ENCODE results near the gene TBCD. TPM values are rescaled to one million over a fixed set of nuclear protein-coding genes. Genes with fewer than 3 reads are reported as not detected.
A peak's percentile ranks its signal among the peaks of the same experiment; 100 is the strongest.

Gene TBCD
- total and polyA plus RNA-seq, 2 donors (not counting 1 experiment from before 2014, with no cell fraction given), result 22.1 to 36.7 TPM

DNA sequence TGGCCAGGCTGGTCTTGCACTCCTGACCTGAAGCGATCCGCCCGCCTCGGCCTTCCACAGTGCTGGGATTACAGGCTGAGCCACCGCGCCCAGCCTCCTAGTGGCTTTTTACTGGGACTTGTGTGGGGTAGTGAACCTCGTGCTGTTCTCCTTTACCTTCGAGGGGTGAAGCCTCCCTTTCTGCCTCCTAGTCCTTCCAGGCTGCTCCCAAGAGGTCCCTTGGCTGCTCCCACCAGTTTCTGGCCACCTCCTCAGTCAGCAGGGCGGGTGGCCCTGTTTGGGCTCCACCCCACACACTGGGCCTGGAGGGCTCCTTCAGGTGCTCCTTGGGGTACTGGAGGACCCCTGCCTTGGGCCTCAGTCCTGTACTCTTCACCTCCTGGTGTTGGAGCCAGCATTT lies 158.9 kb downstream of the TBCD start:
- no peaks in the 10 kb centered on the region for H3K4me1 ChIP-seq (ENCODE audit: control insufficient read depth, extremely low read depth, insufficient read depth, low read length)
- H4K20me1 ChIP-seq (ENCODE audit: control insufficient read depth, extremely low read depth, insufficient read depth, low read length), result no peaks in the 10 kb centered on the region
- no peaks in the 10 kb centered on the region for H3K27me3 ChIP-seq (ENCODE audit: control insufficient read depth, insufficient read depth, low read length)
- DNase-seq (ENCODE audit: low read depth in 2 of 2), result no peak
- no peak overlapping the region for H2AFZ ChIP-seq (ENCODE audit: low read length)
- H3K9ac ChIP-seq (ENCODE audit: insufficient read depth, low read length), result no peak overlapping the region
- H3K9me3 ChIP-seq (ENCODE audit: control insufficient read depth, insufficient read depth, low read depth, low read length), result no peaks in the 10 kb centered on the region
- peaks cover 3% of the 10 kb centered on the region for H3K36me3 ChIP-seq (ENCODE audit: control insufficient read depth, insufficient read depth, low read length)
- no peak overlapping the region for H3K27ac ChIP-seq (ENCODE audit: insufficient read depth, low read length)
- TF ChIP-seq, protein P1, sequence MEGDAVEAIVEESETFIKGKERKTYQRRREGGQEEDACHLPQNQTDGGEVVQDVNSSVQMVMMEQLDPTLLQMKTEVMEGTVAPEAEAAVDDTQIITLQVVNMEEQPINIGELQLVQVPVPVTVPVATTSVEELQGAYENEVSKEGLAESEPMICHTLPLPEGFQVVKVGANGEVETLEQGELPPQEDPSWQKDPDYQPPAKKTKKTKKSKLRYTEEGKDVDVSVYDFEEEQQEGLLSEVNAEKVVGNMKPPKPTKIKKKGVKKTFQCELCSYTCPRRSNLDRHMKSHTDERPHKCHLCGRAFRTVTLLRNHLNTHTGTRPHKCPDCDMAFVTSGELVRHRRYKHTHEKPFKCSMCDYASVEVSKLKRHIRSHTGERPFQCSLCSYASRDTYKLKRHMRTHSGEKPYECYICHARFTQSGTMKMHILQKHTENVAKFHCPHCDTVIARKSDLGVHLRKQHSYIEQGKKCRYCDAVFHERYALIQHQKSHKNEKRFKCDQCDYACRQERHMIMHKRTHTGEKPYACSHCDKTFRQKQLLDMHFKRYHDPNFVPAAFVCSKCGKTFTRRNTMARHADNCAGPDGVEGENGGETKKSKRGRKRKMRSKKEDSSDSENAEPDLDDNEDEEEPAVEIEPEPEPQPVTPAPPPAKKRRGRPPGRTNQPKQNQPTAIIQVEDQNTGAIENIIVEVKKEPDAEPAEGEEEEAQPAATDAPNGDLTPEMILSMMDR (conservative IDR thresholded peaks at IDR 0.05 in 1 of 2, IDR thresholded peaks at IDR 0.05 in 1 of 2; ENCODE audit: low read depth in 1 of 2, low read length in 2 of 2), result no peak
- TF ChIP-seq EZH2 (IDR thresholded peaks at IDR 0.05; ENCODE audit: low read length, missing control alignments), result no peak
- no peaks in the 10 kb centered on the region for H3K79me2 ChIP-seq (ENCODE audit: control insufficient read depth, insufficient read depth, low read length)
- H3K4me3 ChIP-seq (replicated peaks in 1 of 4; ENCODE audit: control extremely low read depth in 1 of 4, insufficient read depth in 1 of 4, low read depth in 3 of 4, low read length in 4 of 4), result no peak overlapping the region
- H3K4me2 ChIP-seq (ENCODE audit: extremely low read depth, insufficient read depth, low read length), result no peak overlapping the region

GRCh38 chr17:82911822-82912221 lies 160.0 kb downstream of the TBCD start:
- no peak overlapping the region for H2AFZ ChIP-seq (ENCODE audit: low read length)
- TF ChIP-seq, protein P1 (conservative IDR thresholded peaks at IDR 0.05 in 1 of 2, IDR thresholded peaks at IDR 0.05 in 1 of 2; ENCODE audit: low read depth in 1 of 2, low read length in 2 of 2), result no peak
- TF ChIP-seq EZH2 (IDR thresholded peaks at IDR 0.05; ENCODE audit: low read length, missing control alignments), result no peak
- peaks cover 3% of the 10 kb centered on the region for H3K36me3 ChIP-seq (ENCODE audit: control insufficient read depth, insufficient read depth, low read length)
- no peak for DNase-seq (ENCODE audit: low read depth in 2 of 2)
- no peaks in the 10 kb centered on the region for H3K4me1 ChIP-seq (ENCODE audit: control insufficient read depth, extremely low read depth, insufficient read depth, low read length)
- H3K9me3 ChIP-seq (ENCODE audit: control insufficient read depth, insufficient read depth, low read depth, low read length), result no peaks in the 10 kb centered on the region
- H4K20me1 ChIP-seq (ENCODE audit: control insufficient read depth, extremely low read depth, insufficient read depth, low read length), result no peaks in the 10 kb centered on the region
- no peak overlapping the region for H3K4me3 ChIP-seq (replicated peaks in 1 of 4; ENCODE audit: control extremely low read depth in 1 of 4, insufficient read depth in 1 of 4, low read depth in 3 of 4, low read length in 4 of 4)
- no peak overlapping the region for H3K9ac ChIP-seq (ENCODE audit: insufficient read depth, low read length)
- H3K79me2 ChIP-seq (ENCODE audit: control insufficient read depth, insufficient read depth, low read length), result no peaks in the 10 kb centered on the region
- no peaks in the 10 kb centered on the region for H3K27me3 ChIP-seq (ENCODE audit: control insufficient read depth, insufficient read depth, low read length)
- H3K4me2 ChIP-seq (ENCODE audit: extremely low read depth, insufficient read depth, low read length), result no peak overlapping the region
- no peak overlapping the region for H3K27ac ChIP-seq (ENCODE audit: insufficient read depth, low read length)

- TF ChIP-seq, protein P1 (conservative IDR thresholded peaks at IDR 0.05 in 1 of 2, IDR thresholded peaks at IDR 0.05 in 1 of 2; ENCODE audit: low read depth in 1 of 2, low read length in 2 of 2), result no peak
- TF ChIP-seq EZH2 (IDR thresholded peaks at IDR 0.05; ENCODE audit: low read length, missing control alignments), result no peak
- Histone ChIP-seq H3K4me1 (ENCODE audit: control insufficient read depth, extremely low read depth, insufficient read depth, low read length) (no peaks in the 10 kb centered on the region), H4K20me1 (ENCODE audit: control insufficient read depth, extremely low read depth, insufficient read depth, low read length) (no peaks in the 10 kb centered on the region), H3K27ac (ENCODE audit: insufficient read depth, low read length) (no peak overlapping the region), H3K9me3 (ENCODE audit: control insufficient read depth, insufficient read depth, low read depth, low read length) (no peaks in the 10 kb centered on the region), H3K79me2 (ENCODE audit: control insufficient read depth, insufficient read depth, low read length) (no peaks in the 10 kb centered on the region), H3K36me3 (ENCODE audit: control insufficient read depth, insufficient read depth, low read length) (peaks cover 3% of the 10 kb centered on the region), H3K4me2 (ENCODE audit: extremely low read depth, insufficient read depth, low read length) (no peak overlapping the region), H2AFZ (ENCODE audit: low read length) (no peak overlapping the region), H3K4me3 (replicated peaks in 1 of 4; ENCODE audit: control extremely low read depth in 1 of 4, insufficient read depth in 1 of 4, low read depth in 3 of 4, low read length in 4 of 4) (no peak overlapping the region), H3K27me3 (ENCODE audit: control insufficient read depth, insufficient read depth, low read length) (no peaks in the 10 kb centered on the region), H3K9ac (ENCODE audit: insufficient read depth, low read length) (no peak overlapping the region)
- peak in 1 of 2 donors; percentile 54 for DNase-seq (ENCODE audit: low read depth in 2 of 2)
These were observed 160.7 kb downstream of the TBCD start for GRCh38 chr17:82912484-82913089.

All from fibroblast of lung (primary cell).